ENCODE data around the gene LRRC36. TPM values are rescaled to one million over a fixed set of nuclear protein-coding genes. Genes with fewer than 3 reads are reported as not detected.

The LRRC36 gene
- total RNA-seq, 1 experiment from 2014 or later = not detected

GRCh38 chr16:67278773-67279295, 47.8 kb upstream of the LRRC36 start:
- ATAC-seq (peak; percentile 51), DNase-seq (ENCODE audit: low read depth, low spot score) (no peak)
- H3K4me3 ChIP-seq (replicated peaks in 1 of 2; ENCODE audit: low read depth in 1 of 2, low read length in 2 of 2) = peak overlapping the region; percentile 86 to 87
- no peaks in the 10 kb centered on the region for H3K27me3 ChIP-seq (ENCODE audit: insufficient read depth, low read length)
- H3K9me2 ChIP-seq (ENCODE audit: insufficient read depth) = no peaks in the 10 kb centered on the region
- TF ChIP-seq FOSL1 (IDR thresholded peaks at IDR 0.05; ENCODE audit: low read depth) = no peak
- no peak for TF ChIP-seq JUND (IDR thresholded peaks at IDR 0.05)
- no peak for TF ChIP-seq EZH2 (IDR thresholded peaks at IDR 0.05)
- no peak for TF ChIP-seq POLR2AphosphoS5 (IDR thresholded peaks at IDR 0.05; ENCODE audit: low read depth, low read length)
- no peak for TF ChIP-seq ZNF274 (IDR thresholded peaks at IDR 0.05; ENCODE audit: low read depth, low read length)
- TF ChIP-seq ELF1 (IDR thresholded peaks at IDR 0.05; ENCODE audit: borderline replicate concordance, low read depth) = no peak
- TF ChIP-seq CTCF (IDR thresholded peaks at IDR 0.05 in 2 of 3, conservative IDR thresholded peaks at IDR 0.05 in 1 of 3; ENCODE audit: borderline replicate concordance in 1 of 3, insufficient read depth in 1 of 3, low read depth in 2 of 3, low read length in 2 of 3) = peak in 2 of 3 experiments; percentile 66 to 76; a peak in 4 of 6 replicates
- no TSS peak for BruUV-seq (replicated peaks)
- H4K20me1 ChIP-seq (ENCODE audit: insufficient read depth) = no peaks in the 10 kb centered on the region
- ChIA-PET CTCF (interaction anchor here (0.8 to 3.2 kb wide), 7 partner anchors 9 to 261 kb away, joined by 3 to 22 read pairs (median 3); partner anchors contain the start of gene FHOD1), RAD21 (ENCODE audit: low non-redundant PET in 1 of 2, low total read pairs in 2 of 2, uncharacterized antibody in 2 of 2, unreplicated experiment in 2 of 2) (interaction anchor here (1.3 to 1.5 kb wide), 2 partner anchors 18 to 32 kb away, joined by 3 to 4 read pairs; no protein-coding TSS in a partner anchor), POLR2A (interaction anchor here (0.6 to 2.7 kb wide), 2 partner anchors 10 to 108 kb away, joined by 8 read pairs; no protein-coding TSS in a partner anchor)
- H3K4me2 ChIP-seq (ENCODE audit: low read length) = peak overlapping the region; percentile 96
- H3K9me3 ChIP-seq (ENCODE audit: control insufficient read depth in 1 of 2, insufficient read depth in 1 of 2, low read depth in 1 of 2, low read length in 2 of 2) = no peaks in the 10 kb centered on the region
- H2AFZ ChIP-seq (ENCODE audit: low read depth, low read length, poor library complexity, severe bottlenecking) = no peak overlapping the region
- intact Hi-C loops (cut with micrococcal nuclease) = loop anchor here (5.0 kb wide), 1 partner anchor 58 kb away; no protein-coding TSS in a partner anchor
- peaks cover 31% of the 10 kb centered on the region for H3K79me2 ChIP-seq (ENCODE audit: insufficient read depth, low read length)
- H3K4me1 ChIP-seq (ENCODE audit: control insufficient read depth in 1 of 2, insufficient read depth in 2 of 2, low read length in 2 of 2) = peaks cover 28 to 39% of the 10 kb centered on the region in 2 experiments
- peaks cover 6 to 19% of the 10 kb centered on the region in 2 experiments; a peak in 2 of 4 replicates for H3K36me3 ChIP-seq (ENCODE audit: control insufficient read depth in 1 of 2, insufficient read depth in 2 of 2, low read length in 2 of 2)
- peak overlapping the region; percentile 88 for H3K9ac ChIP-seq (ENCODE audit: low read length)
- peak overlapping the region; percentile 91 for H3K27ac ChIP-seq (ENCODE audit: low read depth, low read length)
